K562 (cell line): ENCODE data around the gene FBXL3. TPM values are rescaled to one million over a fixed set of nuclear protein-coding genes. Genes with fewer than 3 reads are reported as not detected.

ENCODE experiments used
- ATAC-seq: fragments of 200-7000 bp; cut with Tn5 transposase; 3 replicates; pipeline ENCODE4 v1.9.1; 2020; ENCODE audit warnings: moderate library complexity
- BruUV-seq: library from RNA; stranded (reverse); fragments of 400-500 nt; replicated peaks from 2 replicates; lab custom pipeline; 2021; lab: Mats Ljungman, UMichigan
- CTCF ChIA-PET: fragments of 300-600 bp; formaldehyde crosslinking; extraction: SDS; loops from one replicate; lab custom pipeline; 2021; ENCODE audit warnings: low intra/inter-chr PET ratio; lab: Yijun Ruan, JAX
- POLR2A ChIA-PET: fragments of 300-600, 350-650 bp; sonication (Branson Sonifier 250); formaldehyde crosslinking; extraction: SDS; loops from one replicate; lab custom pipeline; 2021; ENCODE audit warnings: antibody characterized with exemption, inconsistent platforms; lab: Yijun Ruan, JAX
- DNase-seq, 4 experiments: peaks; one replicate each; pipeline versions ENCODE4 v3.0.0 to v3.0.0-alpha.2; 2011 to 2018; ENCODE audit warnings: low spot score in 3 of 4, mixed read lengths in 3 of 4; ENCODE audit errors: extremely low read depth in 1 of 4
- FAIRE-seq: peaks from 2 replicates; lab custom pipeline; 2011; peaks lifted over from hg19 to GRCh38; lab: Jason Lieb, UNC
- H2AFZ ChIP-seq: 2 replicates; pipeline ENCODE4 v1.6.0; 2011; ENCODE audit warnings: low read depth, low read length, control low read depth, inconsistent platforms
- H3K27ac ChIP-seq: fragments of 200-600 bp; 3 replicates; pipeline ENCODE4 v1.8.0; 2011; ENCODE audit warnings: low read depth, mild to moderate bottlenecking, control low read depth, inconsistent platforms, low read length, moderate library complexity, mixed read lengths; ENCODE audit errors: extremely low read depth
- H3K27me3 ChIP-seq, 2 experiments: fragments of 300-600 bp in 1 of 2; 2 replicates in 1 of 2; 3 replicates in 1 of 2; pipeline versions ENCODE4 v1.6.0 to v1.8.0; 2011; ENCODE audit warnings: inconsistent platforms in 2 of 2, low read length in 2 of 2, mild to moderate bottlenecking in 1 of 2, mixed read lengths in 1 of 2, moderate library complexity in 1 of 2; ENCODE audit not compliant: control insufficient read depth in 2 of 2, insufficient read depth in 2 of 2
- H3K36me3 ChIP-seq: fragments of 300-600 bp; 3 replicates; pipeline ENCODE4 v1.8.0; 2011; ENCODE audit warnings: mild to moderate bottlenecking, low read length, inconsistent platforms; ENCODE audit not compliant: control insufficient read depth, insufficient read depth
- H3K4me1 ChIP-seq, 2 experiments: fragments of 200-600 bp in 1 of 2; replicated peaks in 1 of 2; 2 replicates in 1 of 2; 3 replicates in 1 of 2; pipeline versions ENCODE4 v1.5.1 to v1.8.0; 2011; ENCODE audit warnings: inconsistent platforms in 2 of 2, low read length in 2 of 2, mild to moderate bottlenecking in 1 of 2, mixed read lengths in 1 of 2, moderate library complexity in 1 of 2; ENCODE audit not compliant: control insufficient read depth in 2 of 2, insufficient read depth in 2 of 2
- H3K4me2 ChIP-seq: 2 replicates; pipeline ENCODE4 v1.6.1; 2011; ENCODE audit warnings: low read length, control low read depth, inconsistent platforms, mixed read lengths; ENCODE audit not compliant: insufficient read depth
- H3K4me3 ChIP-seq: fragments of 200-600 bp; sonication (generic), shearing (Covaris generic); 2 replicates; pipeline ENCODE4 v1.5.1; 2016; ENCODE audit warnings: control low read depth, inconsistent platforms
- H3K79me2 ChIP-seq: fragments of 200-600 bp; 3 replicates; pipeline ENCODE4 v1.8.0; 2011; ENCODE audit warnings: low read length, inconsistent platforms; ENCODE audit not compliant: control insufficient read depth, insufficient read depth
- H3K9ac ChIP-seq, 2 experiments: 2 replicates each; pipeline versions ENCODE4 v1.6.0 to v1.6.1; 2011; ENCODE audit warnings: low read depth in 2 of 2, low read length in 2 of 2, control low read depth in 1 of 2, inconsistent platforms in 1 of 2, mild to moderate bottlenecking in 1 of 2, mixed read lengths in 1 of 2; ENCODE audit not compliant: insufficient read depth in 1 of 2
- H3K9me1 ChIP-seq: one replicate; pipeline ENCODE4 v1.6.0; 2011; ENCODE audit warnings: inconsistent platforms, mild to moderate bottlenecking, low read length, moderate library complexity; ENCODE audit not compliant: control insufficient read depth, insufficient read depth
- H3K9me3 ChIP-seq: replicated peaks from 2 replicates; pipeline ENCODE4 v1.5.1; 2011; ENCODE audit warnings: low read depth, low read length, inconsistent platforms; ENCODE audit not compliant: control insufficient read depth, insufficient read depth
- H4K20me1 ChIP-seq: replicated peaks from 2 replicates; pipeline ENCODE4 v1.6.1; 2011; ENCODE audit warnings: low read length, inconsistent platforms, mixed read lengths; ENCODE audit not compliant: control insufficient read depth, insufficient read depth
- CREB1 ChIP-seq, 2 experiments: sonication (generic) in 1 of 2; formaldehyde crosslinking in 1 of 2; IDR thresholded peaks; 2 replicates each; pipeline versions ENCODE4 v1.6.1 to v1.8.0; 2012 to 2022; ENCODE audit warnings: inconsistent platforms in 1 of 2, mild to moderate bottlenecking in 1 of 2, missing genetic modification reagents in 1 of 2, moderate library complexity in 1 of 2
- KDM4B ChIP-seq, 2 experiments: fragments of 450-650 bp in 1 of 2; sonication (generic) in 1 of 2; IDR thresholded peaks; 2 replicates each; pipeline ENCODE4 v1.6.1; 2016 to 2017; ENCODE audit warnings: borderline replicate concordance in 2 of 2, antibody characterized with exemption in 1 of 2, low read depth in 1 of 2, mild to moderate bottlenecking in 1 of 2
- STAG1 ChIP-seq: sonication (generic); formaldehyde crosslinking; IDR thresholded peaks from 2 replicates; pipeline ENCODE4 v1.5.0; 2020; ENCODE audit warnings: missing genetic modification reagents, borderline replicate concordance
- YY1 ChIP-seq, 3 experiments: IDR thresholded peaks; 2 replicates each; pipeline ENCODE4 v1.6.1; 2011; ENCODE audit warnings: low read length in 2 of 3, mild to moderate bottlenecking in 2 of 3, moderate library complexity in 2 of 3, borderline replicate concordance in 1 of 3, control low read depth in 1 of 3, low read depth in 1 of 3; ENCODE audit not compliant: insufficient read depth in 3 of 3, insufficient replicate concordance in 2 of 3, control insufficient read depth in 1 of 3, insufficient read length in 1 of 3; ENCODE audit errors: extremely low read depth in 1 of 3
- ZBTB7A ChIP-seq: IDR thresholded peaks from 2 replicates; pipeline ENCODE4 v1.6.1; 2011; ENCODE audit warnings: low read depth, mild to moderate bottlenecking, low read length, moderate library complexity, borderline replicate concordance; ENCODE audit not compliant: control insufficient read depth
- ZFP36 ChIP-seq: fragments of 150-350 bp; IDR thresholded peaks from 2 replicates; pipeline ENCODE4 v1.6.1; 2018; ENCODE audit warnings: low read length, low read depth; ENCODE audit not compliant: partially characterized antibody
- WGBS: fragments of 100-300 bp; shearing (Covaris generic); methylation state at CpG from one replicate; pipeline ENCODE4 v1.1.6; 2016; ENCODE audit warnings: low coverage, mixed read lengths; ENCODE audit not compliant: insufficient coverage; ENCODE audit errors: missing lambda C conversion rate; 5-methylcytosine and 5-hydroxymethylcytosine counted together
- in situ Hi-C: fragments of 300-500 bp; cut with MboI; formaldehyde crosslinking; loops from 4 replicates; pipeline ENCODE4 v1.15.0; 2018; ENCODE audit warnings: inconsistent platforms, mixed read lengths
- intact Hi-C: fragments of 100-400 bp; cut with micrococcal nuclease; formaldehyde crosslinking; loops from 2 replicates; pipeline ENCODE4 v1.14.2; 2022
- polyA plus RNA-seq, 8 experiments: library from polyadenylated mRNA; depleted of rRNA in 4 of 8; stranded (reverse) in 5 of 8; unstranded in 3 of 8; fragments of >200 nt; fragmentation: Nextera tagmentation in 2 of 8; fragmentation: Illumina TruSeq in 1 of 8; extraction: Ambion mirVana in 2 of 8; extraction: Trizol in 1 of 8; gene quantifications; 2 replicates each; pipeline versions ENCODE4 v1.2.1 to v1.2.3, GENCODE V29; 2011 to 2014; ENCODE audit warnings: inconsistent platforms in 1 of 8, missing spikeins in 1 of 8
- total RNA-seq, 7 experiments: library from RNA; depleted of rRNA in 6 of 7; stranded (reverse); fragments of >200 nt in 6 of 7; fragmentation: Illumina TruSeq in 2 of 7; extraction: Trizol in 2 of 7; gene quantifications; 2 replicates each; pipeline versions ENCODE4 v1.2.1 to v1.2.3, GENCODE V29; 2011 to 2021; ENCODE audit warnings: low replicate concordance in 1 of 7
- TF ChIP-seq, protein P1 (sequence below), 3 experiments: IDR thresholded peaks in 2 of 3; conservative IDR thresholded peaks in 1 of 3; 2 replicates each; pipeline ENCODE4 v1.5.1; 2011 to 2012; ENCODE audit warnings: low read length in 3 of 3, mild to moderate bottlenecking in 3 of 3, control low read depth in 2 of 3, improper control_type of control experiment in 1 of 3, inconsistent platforms in 1 of 3, low read depth in 1 of 3, mixed read lengths in 1 of 3, moderate library complexity in 1 of 3; ENCODE audit not compliant: insufficient read depth in 2 of 3
- TF ChIP-seq, protein P2 (sequence below), 2 experiments: fragments of 450-650 bp; formaldehyde crosslinking in 1 of 2; IDR thresholded peaks; 2 replicates each; pipeline versions ENCODE4 v1.4.0 to v1.6.1; 2014 to 2020; ENCODE audit warnings: mild to moderate bottlenecking in 2 of 2, borderline replicate concordance in 1 of 2, low read depth in 1 of 2

FBXL3 gene
- total and polyA plus RNA-seq, 9 of the 15 experiments (the other 6 are each of a cell fraction or from before 2014, with no cell fraction given) = 3.8 to 16.4 (median 12.6) TPM

DNA sequence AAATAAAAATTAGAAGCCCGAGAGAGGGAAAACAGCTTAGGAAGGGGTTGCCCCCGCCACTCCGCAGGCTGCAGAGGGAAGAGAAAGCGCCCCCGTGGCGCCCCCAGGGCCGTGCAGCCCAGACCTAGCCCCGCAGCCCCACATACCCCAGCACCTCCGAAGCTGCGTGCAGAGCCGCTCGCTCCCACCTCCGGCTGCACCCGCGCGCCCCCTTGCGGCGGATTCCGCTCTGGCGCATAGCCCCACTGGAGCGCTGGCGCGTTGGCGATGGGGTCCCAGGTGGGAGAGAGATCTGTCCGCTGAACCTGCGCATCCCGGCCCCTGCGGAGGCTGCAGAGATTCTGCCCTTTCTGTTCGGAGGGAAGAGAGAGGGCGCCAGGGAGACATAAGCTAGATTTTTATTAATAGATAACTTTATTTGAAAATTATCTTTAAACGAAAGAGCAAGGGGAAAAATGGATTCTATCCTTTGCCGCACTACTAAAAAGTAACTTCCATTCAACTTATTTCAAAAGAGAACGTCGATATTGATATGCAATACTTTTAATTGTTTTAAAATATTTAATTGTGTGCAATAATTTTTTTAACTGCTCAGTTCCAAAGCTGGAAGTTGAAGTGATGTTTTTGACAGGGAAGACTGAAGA, 46.8 kb downstream of the FBXL3 start:
- Histone ChIP-seq H2AFZ (no peak overlapping the region), H3K4me3 (no peak overlapping the region), H3K79me2 (no peaks in the 10 kb centered on the region), H4K20me1 (no peaks in the 10 kb centered on the region), H3K4me1 (peaks cover 0 to 4% of the 10 kb centered on the region in 2 experiments; a peak in 2 of 5 replicates), H3K9ac (peak overlapping the region in 1 of 2 experiments; percentile 64; a peak in 1 of 4 replicates), H3K27me3 (peaks cover 0 to 11% of the 10 kb centered on the region in 2 experiments; a peak in 1 of 5 replicates), H3K9me3 (no peaks in the 10 kb centered on the region), H3K4me2 (0 out of 2 replicates have a peak overlapping the region, but pooled peaks have one; percentile 4), H3K9me1 (no peaks in the 10 kb centered on the region), H3K27ac (no peak overlapping the region), H3K36me3 (no peaks in the 10 kb centered on the region)
- in situ Hi-C loops (no loop called here), intact Hi-C loops (loop anchor here (1.0 to 10.0 kb wide), 2 partner anchors 77 to 1105 kb away; no protein-coding TSS in a partner anchor)
- ChIA-PET POLR2A (no interaction called here), CTCF (no interaction called here)
- ATAC-seq = peak; percentile 100
- FAIRE-seq = no peak
- BruUV-seq = no TSS peak
- peak; percentile 75 to 83 (median 78) for DNase-seq
- WGBS = 8% methylated on average over 12 of the region's 34 CpGs
- TF ChIP-seq KDM4B (IDR thresholded peaks at IDR 0.05; ENCODE audit: borderline replicate concordance in 2 of 2, low read depth in 1 of 2) (no peak), ZBTB7A (peak; percentile 78), YY1 (IDR thresholded peaks at IDR 0.05; ENCODE audit: borderline replicate concordance in 1 of 3, control insufficient read depth in 1 of 3, extremely low read depth in 1 of 3, insufficient read depth in 3 of 3, insufficient read length in 1 of 3, insufficient replicate concordance in 2 of 3, low read depth in 1 of 3, low read length in 2 of 3) (peak in 1 of 3 experiments; percentile 19), ZFP36 (peak; percentile 31), STAG1 (CRISPR knock-in tag) (peak; percentile 31; the same call in 1 of the 2 replicates), CREB1 (IDR thresholded peaks at IDR 0.05) (no peak), CREB1 (CRISPR knock-in tag; IDR thresholded peaks at IDR 0.05) (no peak)
- TF ChIP-seq, protein P1, sequence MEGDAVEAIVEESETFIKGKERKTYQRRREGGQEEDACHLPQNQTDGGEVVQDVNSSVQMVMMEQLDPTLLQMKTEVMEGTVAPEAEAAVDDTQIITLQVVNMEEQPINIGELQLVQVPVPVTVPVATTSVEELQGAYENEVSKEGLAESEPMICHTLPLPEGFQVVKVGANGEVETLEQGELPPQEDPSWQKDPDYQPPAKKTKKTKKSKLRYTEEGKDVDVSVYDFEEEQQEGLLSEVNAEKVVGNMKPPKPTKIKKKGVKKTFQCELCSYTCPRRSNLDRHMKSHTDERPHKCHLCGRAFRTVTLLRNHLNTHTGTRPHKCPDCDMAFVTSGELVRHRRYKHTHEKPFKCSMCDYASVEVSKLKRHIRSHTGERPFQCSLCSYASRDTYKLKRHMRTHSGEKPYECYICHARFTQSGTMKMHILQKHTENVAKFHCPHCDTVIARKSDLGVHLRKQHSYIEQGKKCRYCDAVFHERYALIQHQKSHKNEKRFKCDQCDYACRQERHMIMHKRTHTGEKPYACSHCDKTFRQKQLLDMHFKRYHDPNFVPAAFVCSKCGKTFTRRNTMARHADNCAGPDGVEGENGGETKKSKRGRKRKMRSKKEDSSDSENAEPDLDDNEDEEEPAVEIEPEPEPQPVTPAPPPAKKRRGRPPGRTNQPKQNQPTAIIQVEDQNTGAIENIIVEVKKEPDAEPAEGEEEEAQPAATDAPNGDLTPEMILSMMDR (IDR thresholded peaks at IDR 0.05 in 2 of 3, conservative IDR thresholded peaks at IDR 0.05 in 1 of 3; ENCODE audit: insufficient read depth in 2 of 3, low read depth in 1 of 3, low read length in 3 of 3) = peak; percentile 70 to 82 (median 77)
- TF ChIP-seq, protein P2, sequence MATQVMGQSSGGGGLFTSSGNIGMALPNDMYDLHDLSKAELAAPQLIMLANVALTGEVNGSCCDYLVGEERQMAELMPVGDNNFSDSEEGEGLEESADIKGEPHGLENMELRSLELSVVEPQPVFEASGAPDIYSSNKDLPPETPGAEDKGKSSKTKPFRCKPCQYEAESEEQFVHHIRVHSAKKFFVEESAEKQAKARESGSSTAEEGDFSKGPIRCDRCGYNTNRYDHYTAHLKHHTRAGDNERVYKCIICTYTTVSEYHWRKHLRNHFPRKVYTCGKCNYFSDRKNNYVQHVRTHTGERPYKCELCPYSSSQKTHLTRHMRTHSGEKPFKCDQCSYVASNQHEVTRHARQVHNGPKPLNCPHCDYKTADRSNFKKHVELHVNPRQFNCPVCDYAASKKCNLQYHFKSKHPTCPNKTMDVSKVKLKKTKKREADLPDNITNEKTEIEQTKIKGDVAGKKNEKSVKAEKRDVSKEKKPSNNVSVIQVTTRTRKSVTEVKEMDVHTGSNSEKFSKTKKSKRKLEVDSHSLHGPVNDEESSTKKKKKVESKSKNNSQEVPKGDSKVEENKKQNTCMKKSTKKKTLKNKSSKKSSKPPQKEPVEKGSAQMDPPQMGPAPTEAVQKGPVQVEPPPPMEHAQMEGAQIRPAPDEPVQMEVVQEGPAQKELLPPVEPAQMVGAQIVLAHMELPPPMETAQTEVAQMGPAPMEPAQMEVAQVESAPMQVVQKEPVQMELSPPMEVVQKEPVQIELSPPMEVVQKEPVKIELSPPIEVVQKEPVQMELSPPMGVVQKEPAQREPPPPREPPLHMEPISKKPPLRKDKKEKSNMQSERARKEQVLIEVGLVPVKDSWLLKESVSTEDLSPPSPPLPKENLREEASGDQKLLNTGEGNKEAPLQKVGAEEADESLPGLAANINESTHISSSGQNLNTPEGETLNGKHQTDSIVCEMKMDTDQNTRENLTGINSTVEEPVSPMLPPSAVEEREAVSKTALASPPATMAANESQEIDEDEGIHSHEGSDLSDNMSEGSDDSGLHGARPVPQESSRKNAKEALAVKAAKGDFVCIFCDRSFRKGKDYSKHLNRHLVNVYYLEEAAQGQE (IDR thresholded peaks at IDR 0.05; ENCODE audit: borderline replicate concordance) = peak; percentile 43; the same call in 1 of the 2 replicates
- TF ChIP-seq, protein P2 (CRISPR knock-in tag; IDR thresholded peaks at IDR 0.05; ENCODE audit: low read depth) = no peak
